ENCODE measurements around the gene DYTN.

The DYTN gene

DNA sequence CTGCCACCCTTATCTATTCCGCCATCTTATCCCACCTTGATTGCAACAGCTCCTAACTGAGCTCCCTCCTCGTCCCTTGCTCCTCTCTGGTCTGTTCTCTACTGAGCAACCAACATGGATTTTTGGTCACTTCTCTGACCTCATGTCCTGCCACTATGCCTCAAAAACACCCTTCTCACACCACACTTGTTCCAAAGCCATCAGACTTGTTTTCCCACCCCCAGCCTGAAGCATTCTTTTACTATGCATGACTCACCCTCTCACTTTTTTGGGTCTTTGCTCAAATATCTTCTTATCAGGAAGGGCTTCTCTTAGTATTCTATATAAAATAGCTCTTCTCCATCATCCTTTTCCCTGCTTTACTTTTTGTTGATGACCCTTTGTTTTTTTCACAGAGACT lies 78.6 kb downstream of the DYTN start:
- H3K36me3 ChIP-seq (ENCODE audit: insufficient read depth, low read length): no peaks in the 10 kb centered on the region
- H3K4me3 ChIP-seq (ENCODE audit: low read depth in 1 of 2, low read length in 2 of 2): no peak overlapping the region
- no peaks in the 10 kb centered on the region for H3K4me1 ChIP-seq (ENCODE audit: insufficient read depth, low read length)
- ATAC-seq (ENCODE audit: insufficient read depth, low read depth) (no peak), DNase-seq (no peak)
- no peaks in the 10 kb centered on the region for H4K20me1 ChIP-seq (ENCODE audit: insufficient read depth, low read length)
- H3K27me3 ChIP-seq (ENCODE audit: insufficient read depth, low read length, poor library complexity): no peaks in the 10 kb centered on the region
- H2AFZ ChIP-seq (ENCODE audit: low read depth, low read length): no peak overlapping the region
- H3K79me2 ChIP-seq (ENCODE audit: insufficient read depth, low read length): no peaks in the 10 kb centered on the region
- no peak overlapping the region for H3K9ac ChIP-seq (ENCODE audit: low read depth, low read length)
- no peak overlapping the region for H3K4me2 ChIP-seq (ENCODE audit: insufficient read depth, low read length)
- no peak overlapping the region for H3K27ac ChIP-seq (ENCODE audit: low read length)
- TF ChIP-seq, protein P1, sequence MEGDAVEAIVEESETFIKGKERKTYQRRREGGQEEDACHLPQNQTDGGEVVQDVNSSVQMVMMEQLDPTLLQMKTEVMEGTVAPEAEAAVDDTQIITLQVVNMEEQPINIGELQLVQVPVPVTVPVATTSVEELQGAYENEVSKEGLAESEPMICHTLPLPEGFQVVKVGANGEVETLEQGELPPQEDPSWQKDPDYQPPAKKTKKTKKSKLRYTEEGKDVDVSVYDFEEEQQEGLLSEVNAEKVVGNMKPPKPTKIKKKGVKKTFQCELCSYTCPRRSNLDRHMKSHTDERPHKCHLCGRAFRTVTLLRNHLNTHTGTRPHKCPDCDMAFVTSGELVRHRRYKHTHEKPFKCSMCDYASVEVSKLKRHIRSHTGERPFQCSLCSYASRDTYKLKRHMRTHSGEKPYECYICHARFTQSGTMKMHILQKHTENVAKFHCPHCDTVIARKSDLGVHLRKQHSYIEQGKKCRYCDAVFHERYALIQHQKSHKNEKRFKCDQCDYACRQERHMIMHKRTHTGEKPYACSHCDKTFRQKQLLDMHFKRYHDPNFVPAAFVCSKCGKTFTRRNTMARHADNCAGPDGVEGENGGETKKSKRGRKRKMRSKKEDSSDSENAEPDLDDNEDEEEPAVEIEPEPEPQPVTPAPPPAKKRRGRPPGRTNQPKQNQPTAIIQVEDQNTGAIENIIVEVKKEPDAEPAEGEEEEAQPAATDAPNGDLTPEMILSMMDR (IDR thresholded peaks at IDR 0.05; ENCODE audit: borderline replicate concordance, extremely low read depth, low read length, poor library complexity, severe bottlenecking): no peak
- TF ChIP-seq EZH2 (IDR thresholded peaks at IDR 0.05; ENCODE audit: borderline replicate concordance, low read depth, low read length, severe bottlenecking): no peak
- H3K9me3 ChIP-seq (ENCODE audit: insufficient read depth, low read length, severe bottlenecking): no peaks in the 10 kb centered on the region

DNA sequence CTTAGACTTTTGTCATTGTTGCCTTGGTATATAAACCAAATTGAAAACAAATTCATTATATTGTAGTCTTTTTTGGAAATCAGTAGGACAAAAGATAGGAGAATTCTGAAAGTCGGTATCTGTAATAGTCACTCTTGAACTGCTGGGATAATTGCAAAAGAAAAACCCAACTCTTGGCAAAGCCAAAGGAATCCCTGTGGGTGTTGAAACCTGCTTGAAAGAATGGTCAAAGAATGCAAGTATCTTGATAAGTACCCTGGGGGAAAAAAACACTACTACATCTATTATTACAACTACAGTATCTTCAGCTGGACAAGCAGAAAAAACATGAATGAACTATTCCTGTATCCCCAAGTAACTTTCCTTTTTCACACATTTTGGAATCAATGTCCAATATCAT lies 83.2 kb downstream of the DYTN start:
- Histone ChIP-seq H3K36me3 (ENCODE audit: insufficient read depth, low read length) (no peaks in the 10 kb centered on the region), H3K9me3 (ENCODE audit: insufficient read depth, low read length, severe bottlenecking) (no peaks in the 10 kb centered on the region), H3K4me3 (ENCODE audit: low read depth in 1 of 2, low read length in 2 of 2) (no peak overlapping the region), H2AFZ (ENCODE audit: low read depth, low read length) (no peak overlapping the region), H3K27ac (ENCODE audit: low read length) (no peak overlapping the region), H3K79me2 (ENCODE audit: insufficient read depth, low read length) (no peaks in the 10 kb centered on the region), H3K9ac (ENCODE audit: low read depth, low read length) (no peak overlapping the region), H3K27me3 (ENCODE audit: insufficient read depth, low read length, poor library complexity) (no peaks in the 10 kb centered on the region), H4K20me1 (ENCODE audit: insufficient read depth, low read length) (no peaks in the 10 kb centered on the region), H3K4me1 (ENCODE audit: insufficient read depth, low read length) (no peaks in the 10 kb centered on the region), H3K4me2 (ENCODE audit: insufficient read depth, low read length) (no peak overlapping the region)
- no peak for TF ChIP-seq EZH2 (IDR thresholded peaks at IDR 0.05; ENCODE audit: borderline replicate concordance, low read depth, low read length, severe bottlenecking)
- TF ChIP-seq, protein P1 (IDR thresholded peaks at IDR 0.05; ENCODE audit: borderline replicate concordance, extremely low read depth, low read length, poor library complexity, severe bottlenecking): no peak
- ATAC-seq (ENCODE audit: insufficient read depth, low read depth): no peak
- no peak for DNase-seq

DNA sequence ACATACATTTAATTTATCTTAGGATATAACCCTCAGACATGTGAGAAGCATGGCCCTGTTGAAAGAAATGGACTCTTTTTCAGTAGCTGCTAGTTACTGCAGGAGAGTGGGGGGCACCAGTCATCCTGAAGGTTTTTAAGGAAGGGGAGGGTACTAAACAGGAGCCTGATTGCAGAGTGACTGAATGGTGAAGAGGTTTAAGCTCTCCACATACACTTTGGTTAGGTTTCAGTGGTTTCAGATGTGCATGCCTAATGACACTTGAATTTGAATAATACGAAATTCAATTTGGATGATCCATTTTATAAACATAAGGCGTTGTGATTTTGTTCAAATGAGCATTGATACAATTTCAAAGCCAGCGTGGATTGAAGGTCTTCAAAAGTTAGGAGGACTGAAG lies 86.9 kb downstream of the DYTN start:
- Histone ChIP-seq H3K79me2 (ENCODE audit: insufficient read depth, low read length) (no peaks in the 10 kb centered on the region), H3K27ac (ENCODE audit: low read length) (no peak overlapping the region), H3K4me3 (ENCODE audit: low read depth in 1 of 2, low read length in 2 of 2) (no peak overlapping the region), H4K20me1 (ENCODE audit: insufficient read depth, low read length) (no peaks in the 10 kb centered on the region), H3K9ac (ENCODE audit: low read depth, low read length) (no peak overlapping the region), H3K36me3 (ENCODE audit: insufficient read depth, low read length) (no peaks in the 10 kb centered on the region), H3K4me1 (ENCODE audit: insufficient read depth, low read length) (no peaks in the 10 kb centered on the region), H3K27me3 (ENCODE audit: insufficient read depth, low read length, poor library complexity) (no peaks in the 10 kb centered on the region), H3K9me3 (ENCODE audit: insufficient read depth, low read length, severe bottlenecking) (no peaks in the 10 kb centered on the region), H2AFZ (ENCODE audit: low read depth, low read length) (no peak overlapping the region), H3K4me2 (ENCODE audit: insufficient read depth, low read length) (no peak overlapping the region)
- TF ChIP-seq, protein P1 (IDR thresholded peaks at IDR 0.05; ENCODE audit: borderline replicate concordance, extremely low read depth, low read length, poor library complexity, severe bottlenecking): no peak
- TF ChIP-seq EZH2 (IDR thresholded peaks at IDR 0.05; ENCODE audit: borderline replicate concordance, low read depth, low read length, severe bottlenecking): no peak
- DNase-seq (no peak), ATAC-seq (ENCODE audit: insufficient read depth, low read depth) (no peak)

DNA sequence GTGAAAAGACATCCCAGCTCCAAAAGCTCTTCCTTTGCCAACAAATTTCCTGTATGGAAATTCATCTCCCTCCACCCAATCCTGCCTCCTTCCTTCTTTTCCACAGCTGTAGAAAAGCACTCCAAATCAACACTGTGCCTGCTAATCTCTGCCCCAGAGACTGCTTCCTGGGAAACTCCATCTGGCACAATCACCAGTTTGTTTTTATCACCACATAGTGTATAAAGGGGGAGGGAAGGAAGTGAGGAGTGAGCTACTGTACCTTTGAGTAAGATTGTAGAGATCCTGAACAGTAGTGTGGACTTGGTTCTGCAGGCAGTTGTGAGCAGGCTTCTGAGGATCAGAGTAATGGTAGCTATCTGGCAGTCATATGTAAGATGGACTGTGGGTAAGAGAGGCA lies 90.6 kb downstream of the DYTN start:
- no peak overlapping the region for H3K27ac ChIP-seq (ENCODE audit: low read length)
- no peak overlapping the region for H3K9ac ChIP-seq (ENCODE audit: low read depth, low read length)

More for the DNA sequence above, 90.6 kb downstream of the DYTN start:
- TF ChIP-seq EZH2 (IDR thresholded peaks at IDR 0.05; ENCODE audit: borderline replicate concordance, low read depth, low read length, severe bottlenecking): no peak
- TF ChIP-seq, protein P1 (IDR thresholded peaks at IDR 0.05; ENCODE audit: borderline replicate concordance, extremely low read depth, low read length, poor library complexity, severe bottlenecking): no peak
- no peaks in the 10 kb centered on the region for H4K20me1 ChIP-seq (ENCODE audit: insufficient read depth, low read length)
- no peak overlapping the region for H3K4me3 ChIP-seq (ENCODE audit: low read depth in 1 of 2, low read length in 2 of 2)
- no peaks in the 10 kb centered on the region for H3K9me3 ChIP-seq (ENCODE audit: insufficient read depth, low read length, severe bottlenecking)
- H3K4me2 ChIP-seq (ENCODE audit: insufficient read depth, low read length): no peak overlapping the region
- H3K79me2 ChIP-seq (ENCODE audit: insufficient read depth, low read length): no peaks in the 10 kb centered on the region
- no peaks in the 10 kb centered on the region for H3K36me3 ChIP-seq (ENCODE audit: insufficient read depth, low read length)
- no peaks in the 10 kb centered on the region for H3K27me3 ChIP-seq (ENCODE audit: insufficient read depth, low read length, poor library complexity)
- DNase-seq (no peak), ATAC-seq (ENCODE audit: insufficient read depth, low read depth) (no peak)
- H3K4me1 ChIP-seq (ENCODE audit: insufficient read depth, low read length): no peaks in the 10 kb centered on the region
- no peak overlapping the region for H2AFZ ChIP-seq (ENCODE audit: low read depth, low read length)

Measured in DND-41 (cell line).